ENCODE data around the gene BCL7C. TPM values are rescaled to one million over a fixed set of nuclear protein-coding genes. Genes with fewer than 3 reads are reported as not detected.

Gene BCL7C
- total and polyA plus RNA-seq, 2 of the 4 experiments (the other 2 are of a cell fraction), result 32.3 to 34.9 TPM

DNA sequence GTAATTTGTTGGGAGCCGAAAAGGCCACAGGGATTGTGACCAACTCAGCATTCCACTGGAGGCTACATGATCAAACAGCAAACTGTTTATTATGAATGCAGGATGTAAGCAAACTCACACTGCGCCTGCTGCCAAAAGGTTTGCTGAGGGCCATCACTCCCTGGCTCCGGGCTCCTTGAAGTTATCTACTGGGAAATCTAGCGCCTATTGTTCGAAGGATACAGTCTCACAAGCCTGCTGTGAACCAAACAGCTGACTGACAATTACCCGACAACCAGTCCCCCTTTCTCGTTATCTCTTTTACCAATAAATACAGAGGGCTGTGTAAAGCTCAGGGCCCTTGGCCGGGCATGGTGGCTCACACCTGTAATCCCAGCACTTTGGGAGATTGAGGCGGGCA, 52.5 kb downstream of the BCL7C start:
- H3K4me3 ChIP-seq (ENCODE audit: insufficient read depth, low read depth, low read length), result no peak overlapping the region
- BruUV-seq (replicated peaks), result no TSS peak
- no peak overlapping the region for H2AFZ ChIP-seq (replicated peaks; ENCODE audit: low read length, poor library complexity)
- POLR2A ChIA-PET (ENCODE audit: unreplicated experiment), result no interaction called here
- in situ Hi-C loops (cut with MboI; ENCODE audit: low sequenced_read_pairs), result no loop called here
- no peaks in the 10 kb centered on the region for H3K9me1 ChIP-seq (ENCODE audit: insufficient read depth, low read length)
- no peaks in the 10 kb centered on the region for H3K27me3 ChIP-seq (ENCODE audit: control insufficient read depth, insufficient read depth, low read length)
- no peak overlapping the region for H2AK9ac ChIP-seq (replicated peaks; ENCODE audit: low read depth, low read length, poor library complexity)
- H2AK5ac ChIP-seq (ENCODE audit: low read depth, low read length), result no peak overlapping the region
- H4K8ac ChIP-seq (ENCODE audit: low read depth in 2 of 2, low read length in 2 of 2), result no peak overlapping the region
- no peaks in the 10 kb centered on the region for H4K20me1 ChIP-seq (ENCODE audit: insufficient read depth, low read length)
- no peak overlapping the region for H2BK15ac ChIP-seq (ENCODE audit: low read depth, low read length)
- H3K18ac ChIP-seq (ENCODE audit: low read depth, low read length), result no peak overlapping the region
- H4K5ac ChIP-seq (ENCODE audit: low read depth, low read length), result no peak overlapping the region
- H3K14ac ChIP-seq (replicated peaks; ENCODE audit: low read depth, low read length), result no peak overlapping the region
- H4K91ac ChIP-seq (ENCODE audit: insufficient read depth, low read depth, low read length), result no peak overlapping the region
- H3K9me3 ChIP-seq (ENCODE audit: control insufficient read depth, insufficient read depth, low read length), result no peaks in the 10 kb centered on the region
- no CpG with 5 or more reads among the region's 9 CpGs for WGBS, 2 experiments (ENCODE audit: extremely low coverage in 2 of 2, insufficient read length in 1 of 2)
- H3K9ac ChIP-seq (ENCODE audit: low read depth, low read length), result no peak overlapping the region
- no peak overlapping the region for H2BK120ac ChIP-seq (ENCODE audit: low read depth, low read length)
- no peak overlapping the region for H3K27ac ChIP-seq (ENCODE audit: insufficient read depth, low read length)
- no peak overlapping the region for H3K4me2 ChIP-seq (ENCODE audit: low read depth, low read length)
- dilution Hi-C loops (cut with HindIII; ENCODE audit: low sequenced_read_pairs, unreplicated experiment), result no loop called here
- no peak overlapping the region for H3K23ac ChIP-seq (ENCODE audit: low read depth, low read length)
- CTCF ChIA-PET, result interaction anchor here (0.6 kb wide), 1 partner anchor 19 kb away, joined by 5 read pairs; no protein-coding TSS in a partner anchor
- ATAC-seq (ENCODE audit: low read depth), result no peak
- H2BK20ac ChIP-seq (ENCODE audit: low read depth, low read length), result no peak overlapping the region
- no peak overlapping the region for H3K56ac ChIP-seq (ENCODE audit: extremely low read depth, insufficient read depth, low read length)
- TF ChIP-seq POLR2A (IDR thresholded peaks at IDR 0.05; ENCODE audit: low read depth, low read length) (no peak), RCOR1 (IDR thresholded peaks at IDR 0.05; ENCODE audit: insufficient replicate concordance, low read length) (no peak), MAZ (IDR thresholded peaks at IDR 0.05; ENCODE audit: borderline replicate concordance, low read depth, low read length) (no peak)
- TF ChIP-seq, protein P1, sequence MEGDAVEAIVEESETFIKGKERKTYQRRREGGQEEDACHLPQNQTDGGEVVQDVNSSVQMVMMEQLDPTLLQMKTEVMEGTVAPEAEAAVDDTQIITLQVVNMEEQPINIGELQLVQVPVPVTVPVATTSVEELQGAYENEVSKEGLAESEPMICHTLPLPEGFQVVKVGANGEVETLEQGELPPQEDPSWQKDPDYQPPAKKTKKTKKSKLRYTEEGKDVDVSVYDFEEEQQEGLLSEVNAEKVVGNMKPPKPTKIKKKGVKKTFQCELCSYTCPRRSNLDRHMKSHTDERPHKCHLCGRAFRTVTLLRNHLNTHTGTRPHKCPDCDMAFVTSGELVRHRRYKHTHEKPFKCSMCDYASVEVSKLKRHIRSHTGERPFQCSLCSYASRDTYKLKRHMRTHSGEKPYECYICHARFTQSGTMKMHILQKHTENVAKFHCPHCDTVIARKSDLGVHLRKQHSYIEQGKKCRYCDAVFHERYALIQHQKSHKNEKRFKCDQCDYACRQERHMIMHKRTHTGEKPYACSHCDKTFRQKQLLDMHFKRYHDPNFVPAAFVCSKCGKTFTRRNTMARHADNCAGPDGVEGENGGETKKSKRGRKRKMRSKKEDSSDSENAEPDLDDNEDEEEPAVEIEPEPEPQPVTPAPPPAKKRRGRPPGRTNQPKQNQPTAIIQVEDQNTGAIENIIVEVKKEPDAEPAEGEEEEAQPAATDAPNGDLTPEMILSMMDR (conservative IDR thresholded peaks at IDR 0.05; ENCODE audit: low read depth, low read length), result no peak
- no peak overlapping the region for H3K4ac ChIP-seq (ENCODE audit: low read depth, low read length)
- no peak overlapping the region for H2BK5ac ChIP-seq (ENCODE audit: low read depth, low read length, poor library complexity, severe bottlenecking)
- intact Hi-C loops (cut with micrococcal nuclease), result no loop called here
- no peak for DNase-seq
- H3K79me1 ChIP-seq (ENCODE audit: low read depth in 1 of 2, low read length in 2 of 2), result no peaks in the 10 kb centered on the region; a peak in 1 of 4 replicates
- peaks cover 5% of the 10 kb centered on the region; the same call in 1 of the 2 replicates for H3K4me1 ChIP-seq (ENCODE audit: control insufficient read depth, insufficient read depth, low read length)
- no peaks in the 10 kb centered on the region for H3K36me3 ChIP-seq (ENCODE audit: control insufficient read depth, insufficient read depth, low read length)
